Suprapubic skin (tissue), 3 donors: Measurements from ENCODE around the gene TIMM17B.
"Not testable (repeated sequence)": the region's sequence is repeated elsewhere in the genome, so short reads cannot be mapped to it uniquely, and the experiment has no call there.

Source experiments
- EP300 ChIP-seq: sonication (generic); formaldehyde crosslinking; IDR thresholded peaks from one replicate; pipeline ENCODE4 v1.6.1; 2017; ENCODE audit warnings: antibody characterized with exemption
- TF ChIP-seq, protein P1 (sequence below), 2 donors: fragments of 200-600 bp in 1 of 2; fragments of 450-650 bp in 1 of 2; sonication (generic) in 1 of 2; IDR thresholded peaks; one replicate each; pipeline ENCODE4 v1.5.1; 2016 to 2019; ENCODE audit warnings: antibody characterized with exemption in 2 of 2, mild to moderate bottlenecking in 1 of 2, moderate library complexity in 1 of 2

DNA sequence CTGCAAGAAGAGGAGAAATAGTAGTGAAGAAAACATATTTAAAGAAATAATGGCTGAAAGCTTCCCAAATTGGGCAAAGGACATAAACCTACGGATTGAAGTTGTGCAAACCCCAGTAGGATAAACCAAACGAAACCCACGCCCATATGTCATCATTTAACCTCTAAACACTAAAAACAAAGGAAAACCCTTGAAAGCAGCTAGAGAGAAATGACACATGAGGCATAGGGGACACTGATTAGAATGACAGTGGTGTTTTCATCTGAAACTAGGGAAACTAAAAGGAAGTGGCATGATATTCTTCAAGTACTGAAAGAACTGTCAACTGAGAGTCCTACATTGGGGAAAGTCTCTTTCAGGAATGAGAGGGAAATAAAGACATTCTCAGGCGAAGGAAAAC lies 20.6 kb downstream of the TIMM17B start:
- TF ChIP-seq, protein P1, sequence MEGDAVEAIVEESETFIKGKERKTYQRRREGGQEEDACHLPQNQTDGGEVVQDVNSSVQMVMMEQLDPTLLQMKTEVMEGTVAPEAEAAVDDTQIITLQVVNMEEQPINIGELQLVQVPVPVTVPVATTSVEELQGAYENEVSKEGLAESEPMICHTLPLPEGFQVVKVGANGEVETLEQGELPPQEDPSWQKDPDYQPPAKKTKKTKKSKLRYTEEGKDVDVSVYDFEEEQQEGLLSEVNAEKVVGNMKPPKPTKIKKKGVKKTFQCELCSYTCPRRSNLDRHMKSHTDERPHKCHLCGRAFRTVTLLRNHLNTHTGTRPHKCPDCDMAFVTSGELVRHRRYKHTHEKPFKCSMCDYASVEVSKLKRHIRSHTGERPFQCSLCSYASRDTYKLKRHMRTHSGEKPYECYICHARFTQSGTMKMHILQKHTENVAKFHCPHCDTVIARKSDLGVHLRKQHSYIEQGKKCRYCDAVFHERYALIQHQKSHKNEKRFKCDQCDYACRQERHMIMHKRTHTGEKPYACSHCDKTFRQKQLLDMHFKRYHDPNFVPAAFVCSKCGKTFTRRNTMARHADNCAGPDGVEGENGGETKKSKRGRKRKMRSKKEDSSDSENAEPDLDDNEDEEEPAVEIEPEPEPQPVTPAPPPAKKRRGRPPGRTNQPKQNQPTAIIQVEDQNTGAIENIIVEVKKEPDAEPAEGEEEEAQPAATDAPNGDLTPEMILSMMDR (IDR thresholded peaks at IDR 0.05): not testable (repeated sequence)
- TF ChIP-seq EP300: not testable (repeated sequence)
